Fibroblast of lung (primary cell): ENCODE data around the gene TANGO6. TPM values are rescaled to one million over a fixed set of nuclear protein-coding genes. Genes with fewer than 3 reads are reported as not detected.

Experiments used
- DNase-seq, 2 donors: peaks; one replicate each; pipeline versions ENCODE4 v3.0.0 to v3.0.0-alpha.2; 2010; ENCODE audit warnings: low read depth in 2 of 2
- H2AFZ ChIP-seq: 2 replicates; pipeline ENCODE4 v1.5.1; 2012; ENCODE audit warnings: low read length, control low read depth, inconsistent platforms
- H3K27ac ChIP-seq: 2 replicates; pipeline ENCODE4 v1.5.1; 2011; ENCODE audit warnings: low read length, control low read depth; ENCODE audit not compliant: insufficient read depth
- H3K27me3 ChIP-seq: 2 replicates; pipeline ENCODE4 v1.5.1; 2011; ENCODE audit warnings: mild to moderate bottlenecking, low read length; ENCODE audit not compliant: control insufficient read depth, insufficient read depth
- H3K36me3 ChIP-seq: 2 replicates; pipeline ENCODE4 v1.5.1; 2011; ENCODE audit warnings: low read length; ENCODE audit not compliant: control insufficient read depth, insufficient read depth
- H3K4me1 ChIP-seq: 2 replicates; pipeline ENCODE4 v1.5.1; 2011; ENCODE audit warnings: low read length; ENCODE audit not compliant: control insufficient read depth, insufficient read depth; ENCODE audit errors: extremely low read depth
- H3K4me2 ChIP-seq: 2 replicates; pipeline ENCODE4 v1.5.1; 2011; ENCODE audit warnings: low read length, control low read depth; ENCODE audit not compliant: insufficient read depth; ENCODE audit errors: extremely low read depth
- H3K4me3 ChIP-seq, 4 experiments: fragments of 200-600 bp in 1 of 4; sonication (generic) in 1 of 4; replicated peaks in 1 of 4; 2 replicates each; pipeline ENCODE4 v1.5.1; 2011 to 2016; ENCODE audit warnings: low read length in 4 of 4, low read depth in 3 of 4, mild to moderate bottlenecking in 3 of 4, control low read depth in 2 of 4, inconsistent platforms in 1 of 4, mixed read lengths in 1 of 4; ENCODE audit not compliant: insufficient read depth in 1 of 4; ENCODE audit errors: control extremely low read depth in 1 of 4
- H3K79me2 ChIP-seq: 2 replicates; pipeline ENCODE4 v1.5.1; 2012; ENCODE audit warnings: mild to moderate bottlenecking, low read length, inconsistent platforms; ENCODE audit not compliant: control insufficient read depth, insufficient read depth
- H3K9ac ChIP-seq: 2 replicates; pipeline ENCODE4 v1.5.1; 2011; ENCODE audit warnings: mild to moderate bottlenecking, low read length, control low read depth; ENCODE audit not compliant: insufficient read depth
- H3K9me3 ChIP-seq: 2 replicates; pipeline ENCODE4 v1.5.1; 2012; ENCODE audit warnings: low read depth, low read length; ENCODE audit not compliant: control insufficient read depth, insufficient read depth
- H4K20me1 ChIP-seq: 2 replicates; pipeline ENCODE4 v1.5.1; 2011; ENCODE audit warnings: low read length; ENCODE audit not compliant: control insufficient read depth, insufficient read depth; ENCODE audit errors: extremely low read depth
- CTCF ChIP-seq, 2 donors: IDR thresholded peaks in 1 of 2; conservative IDR thresholded peaks in 1 of 2; 1 replicate in 1 of 2; 2 replicates in 1 of 2; pipeline ENCODE4 v1.5.1; 2011 to 2012; ENCODE audit warnings: low read length in 2 of 2, control low read depth in 1 of 2, inconsistent platforms in 1 of 2, low read depth in 1 of 2, mild to moderate bottlenecking in 1 of 2
- EZH2 ChIP-seq: IDR thresholded peaks from 2 replicates; pipeline ENCODE4 v1.5.1; 2012; ENCODE audit warnings: low read length, control low read depth, mild to moderate bottlenecking; ENCODE audit errors: missing control alignments
- polyA plus RNA-seq, 2 donors: library from polyadenylated mRNA; depleted of rRNA in 1 of 2; stranded (reverse) in 1 of 2; unstranded in 1 of 2; fragments of >200 nt; gene quantifications; 2 replicates each; pipeline ENCODE4 v1.2.1, GENCODE V29; 2011 to 2012; ENCODE audit warnings: missing spikeins in 1 of 2
- total RNA-seq: library from RNA; depleted of rRNA; stranded (reverse); fragments of >200 nt; gene quantifications from 2 replicates; pipeline ENCODE4 v1.2.1, GENCODE V29; 2014

Gene TANGO6
- total and polyA plus RNA-seq, 2 donors (not counting 1 experiment from before 2014, with no cell fraction given) = 6.5 to 29.9 TPM

GRCh38 chr16:69088684-69089083, 245.4 kb downstream of the TANGO6 start:
- H4K20me1 ChIP-seq = no peaks in the 10 kb centered on the region
- H3K9ac ChIP-seq = no peak overlapping the region
- H3K27ac ChIP-seq = no peak overlapping the region
- no peaks in the 10 kb centered on the region for H3K36me3 ChIP-seq
- H3K4me1 ChIP-seq = no peaks in the 10 kb centered on the region
- H3K4me2 ChIP-seq = no peak overlapping the region
- no peaks in the 10 kb centered on the region for H3K79me2 ChIP-seq
- no peak overlapping the region for H3K4me3 ChIP-seq
- no peak overlapping the region for H2AFZ ChIP-seq
- no peak for DNase-seq
- H3K27me3 ChIP-seq = no peaks in the 10 kb centered on the region
- no peak for TF ChIP-seq EZH2
- no peak for TF ChIP-seq CTCF (conservative IDR thresholded peaks at IDR 0.05 in 1 of 2, IDR thresholded peaks at IDR 0.05 in 1 of 2; ENCODE audit: low read depth in 1 of 2, low read length in 2 of 2)
- H3K9me3 ChIP-seq = no peaks in the 10 kb centered on the region

GRCh38 chr16:69089091-69089910, 246.0 kb downstream of the TANGO6 start:
- peak overlapping the region; percentile 3 for H3K4me2 ChIP-seq
- peak in 1 of 2 donors; percentile 53 for DNase-seq

GRCh38 chr16:69093974-69094373, 250.6 kb downstream of the TANGO6 start:
- Histone ChIP-seq H3K4me2 (no peak overlapping the region), H4K20me1 (no peaks in the 10 kb centered on the region), H3K9me3 (no peaks in the 10 kb centered on the region), H3K4me3 (no peak overlapping the region), H3K79me2 (no peaks in the 10 kb centered on the region), H3K4me1 (no peaks in the 10 kb centered on the region), H3K36me3 (no peaks in the 10 kb centered on the region), H3K9ac (no peak overlapping the region), H3K27ac (no peak overlapping the region), H3K27me3 (no peaks in the 10 kb centered on the region), H2AFZ (no peak overlapping the region)
- no peak for DNase-seq
- TF ChIP-seq CTCF (conservative IDR thresholded peaks at IDR 0.05 in 1 of 2, IDR thresholded peaks at IDR 0.05 in 1 of 2; ENCODE audit: low read depth in 1 of 2, low read length in 2 of 2) (no peak), EZH2 (no peak)

More at GRCh38 chr16:69089091-69089910, 246.0 kb downstream of the TANGO6 start:
- Histone ChIP-seq H4K20me1 (no peaks in the 10 kb centered on the region), H3K79me2 (no peaks in the 10 kb centered on the region), H3K9me3 (no peaks in the 10 kb centered on the region), H2AFZ (no peak overlapping the region), H3K4me1 (no peaks in the 10 kb centered on the region), H3K27me3 (no peaks in the 10 kb centered on the region), H3K4me3 (no peak overlapping the region), H3K9ac (no peak overlapping the region), H3K36me3 (no peaks in the 10 kb centered on the region), H3K27ac (no peak overlapping the region)
- TF ChIP-seq CTCF (conservative IDR thresholded peaks at IDR 0.05 in 1 of 2, IDR thresholded peaks at IDR 0.05 in 1 of 2; ENCODE audit: low read depth in 1 of 2, low read length in 2 of 2) (no peak), EZH2 (no peak)
